ENCODE results near the gene COX8A. TPM values are rescaled to one million over a fixed set of nuclear protein-coding genes. Genes with fewer than 3 reads are reported as not detected.

Gene COX8A
- polyA plus RNA-seq, 1 experiment = 200 TPM

DNA sequence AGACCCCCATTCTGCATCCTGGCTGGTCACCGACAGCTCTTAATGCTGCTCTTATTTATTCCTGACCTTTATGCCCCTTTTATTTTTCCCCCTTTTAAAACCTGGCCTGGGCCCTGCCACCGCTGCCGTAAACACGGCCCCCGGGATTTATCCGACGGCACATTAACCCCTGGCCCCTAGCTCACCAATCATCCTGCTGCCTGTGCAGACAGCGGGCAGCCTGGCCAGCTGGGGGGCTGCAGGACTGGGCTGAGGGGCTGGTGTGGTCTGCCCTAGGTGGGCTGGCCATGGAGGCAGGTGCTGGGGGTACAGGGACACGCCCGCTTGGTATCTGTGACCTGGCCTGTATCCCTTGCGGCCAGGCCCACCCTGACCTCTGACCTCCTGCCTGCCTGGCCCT lies 39.9 kb downstream of the COX8A start:
- CTCF ChIA-PET = interaction anchor here (0.9 kb wide), 1 partner anchor 137 kb away, joined by 3 read pairs; no protein-coding TSS in a partner anchor

DNA sequence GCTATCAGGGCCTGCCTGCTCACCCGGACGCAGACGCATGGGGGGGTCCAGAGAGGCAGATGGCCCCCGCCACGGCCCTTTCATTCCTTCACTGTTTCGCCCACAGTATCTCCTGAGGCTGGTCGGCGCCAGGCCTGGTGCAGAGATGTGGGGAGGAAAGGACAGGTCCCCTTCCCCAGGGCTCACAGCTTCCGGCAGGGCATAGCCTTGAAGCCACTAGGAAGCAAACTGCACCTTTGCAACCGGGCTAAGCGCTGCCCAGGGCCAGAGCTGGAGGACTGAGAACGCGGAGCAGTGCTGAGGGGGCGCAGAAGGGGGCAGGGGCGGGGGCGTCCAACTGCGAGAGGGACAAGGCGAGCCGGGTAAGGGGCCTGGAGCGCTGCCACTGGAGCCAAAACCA lies 41.1 kb downstream of the COX8A start:
- TF ChIP-seq, protein P1, sequence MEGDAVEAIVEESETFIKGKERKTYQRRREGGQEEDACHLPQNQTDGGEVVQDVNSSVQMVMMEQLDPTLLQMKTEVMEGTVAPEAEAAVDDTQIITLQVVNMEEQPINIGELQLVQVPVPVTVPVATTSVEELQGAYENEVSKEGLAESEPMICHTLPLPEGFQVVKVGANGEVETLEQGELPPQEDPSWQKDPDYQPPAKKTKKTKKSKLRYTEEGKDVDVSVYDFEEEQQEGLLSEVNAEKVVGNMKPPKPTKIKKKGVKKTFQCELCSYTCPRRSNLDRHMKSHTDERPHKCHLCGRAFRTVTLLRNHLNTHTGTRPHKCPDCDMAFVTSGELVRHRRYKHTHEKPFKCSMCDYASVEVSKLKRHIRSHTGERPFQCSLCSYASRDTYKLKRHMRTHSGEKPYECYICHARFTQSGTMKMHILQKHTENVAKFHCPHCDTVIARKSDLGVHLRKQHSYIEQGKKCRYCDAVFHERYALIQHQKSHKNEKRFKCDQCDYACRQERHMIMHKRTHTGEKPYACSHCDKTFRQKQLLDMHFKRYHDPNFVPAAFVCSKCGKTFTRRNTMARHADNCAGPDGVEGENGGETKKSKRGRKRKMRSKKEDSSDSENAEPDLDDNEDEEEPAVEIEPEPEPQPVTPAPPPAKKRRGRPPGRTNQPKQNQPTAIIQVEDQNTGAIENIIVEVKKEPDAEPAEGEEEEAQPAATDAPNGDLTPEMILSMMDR (IDR thresholded peaks at IDR 0.05; ENCODE audit: low read depth, low read length) = no peak
- H3K9me3 ChIP-seq (ENCODE audit: control insufficient read depth, insufficient read depth, low read length) = peaks cover 8% of the 10 kb centered on the region
- H3K4me3 ChIP-seq (ENCODE audit: low read depth, low read length) = no peak overlapping the region
- H3K27ac ChIP-seq (ENCODE audit: low read depth, low read length) = no peak overlapping the region
- H3K27me3 ChIP-seq (ENCODE audit: control insufficient read depth, insufficient read depth, low read length) = peaks cover 9% of the 10 kb centered on the region
- POLR2A ChIA-PET = no interaction called here
- CTCF ChIA-PET = interaction anchor here (1.5 kb wide), 1 partner anchor 70 kb away, joined by 3 read pairs; no protein-coding TSS in a partner anchor
- DNase-seq (ENCODE audit: low read depth, low spot score) = no peak

More for the DNA sequence above, 39.9 kb downstream of the COX8A start:
- POLR2A ChIA-PET = no interaction called here
- Histone ChIP-seq H3K27ac (ENCODE audit: low read depth, low read length) (no peak overlapping the region), H3K9me3 (ENCODE audit: control insufficient read depth, insufficient read depth, low read length) (peaks cover 20% of the 10 kb centered on the region), H3K27me3 (ENCODE audit: control insufficient read depth, insufficient read depth, low read length) (peaks cover 2% of the 10 kb centered on the region), H3K4me3 (ENCODE audit: low read depth, low read length) (no peak overlapping the region)
- no peak for DNase-seq (ENCODE audit: low read depth, low spot score)
- TF ChIP-seq, protein P1 (IDR thresholded peaks at IDR 0.05; ENCODE audit: low read depth, low read length) = no peak

DNA sequence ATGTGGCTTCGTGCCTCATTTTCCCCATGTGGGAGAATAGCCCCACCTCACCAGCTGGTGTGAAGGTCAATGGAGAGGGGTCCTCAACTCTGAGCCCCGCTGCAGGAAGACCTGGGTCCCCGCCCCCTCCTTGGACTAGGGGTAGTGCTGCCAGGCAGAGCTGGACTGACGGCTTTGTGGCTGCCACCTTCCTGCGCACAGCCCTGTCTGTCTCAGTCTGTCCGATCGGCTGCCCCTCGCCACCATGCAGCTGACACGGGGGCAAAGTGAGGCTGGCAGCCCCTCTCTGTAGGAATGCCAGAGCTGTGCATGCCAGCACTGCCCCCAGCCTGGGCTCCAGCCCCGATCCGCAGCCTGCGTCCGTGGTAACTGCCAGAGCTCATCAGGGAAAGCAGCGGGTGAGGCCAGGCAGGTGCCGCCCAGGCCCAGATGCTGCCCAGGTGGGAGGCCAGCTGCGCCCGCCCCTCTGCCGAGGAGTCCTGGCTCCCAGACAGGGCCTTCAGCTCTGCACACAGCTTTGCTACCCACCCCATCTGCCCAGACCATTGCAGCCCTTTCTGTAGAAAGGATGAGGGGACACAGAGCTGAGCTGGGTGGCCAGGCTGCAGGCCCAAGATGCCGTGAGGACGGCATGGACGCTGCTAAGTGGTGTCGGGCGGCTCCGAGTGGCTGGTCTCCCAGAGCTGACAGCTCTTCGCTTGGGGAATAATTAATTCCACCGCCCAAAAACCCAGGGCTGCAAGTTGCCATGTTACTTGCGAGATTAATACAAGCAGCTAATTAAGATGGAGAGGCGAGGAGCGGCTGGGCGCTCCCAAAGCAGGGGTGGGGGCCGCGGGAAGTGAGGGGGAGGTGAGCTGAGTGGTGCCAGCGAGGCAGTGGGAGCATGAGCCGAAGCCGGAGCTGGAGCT lies 41.8 kb downstream of the COX8A start:
- TF ChIP-seq, protein P1 (IDR thresholded peaks at IDR 0.05; ENCODE audit: low read depth, low read length) = no peak
- Histone ChIP-seq H3K27me3 (ENCODE audit: control insufficient read depth, insufficient read depth, low read length) (peaks cover 15% of the 10 kb centered on the region), H3K9me3 (ENCODE audit: control insufficient read depth, insufficient read depth, low read length) (peaks cover 1% of the 10 kb centered on the region), H3K4me3 (ENCODE audit: low read depth, low read length) (no peak overlapping the region), H3K27ac (ENCODE audit: low read depth, low read length) (no peak overlapping the region)
- CTCF ChIA-PET = interaction anchor here (0.8 to 1.5 kb wide), 2 partner anchors 15 to 70 kb away, joined by 3 read pairs; no protein-coding TSS in a partner anchor
- no peak for DNase-seq (ENCODE audit: low read depth, low spot score)
- POLR2A ChIA-PET = interaction anchor here (0.7 to 1.4 kb wide), 2 partner anchors 16 to 52 kb away, joined by 3 to 4 read pairs; no protein-coding TSS in a partner anchor

DNA sequence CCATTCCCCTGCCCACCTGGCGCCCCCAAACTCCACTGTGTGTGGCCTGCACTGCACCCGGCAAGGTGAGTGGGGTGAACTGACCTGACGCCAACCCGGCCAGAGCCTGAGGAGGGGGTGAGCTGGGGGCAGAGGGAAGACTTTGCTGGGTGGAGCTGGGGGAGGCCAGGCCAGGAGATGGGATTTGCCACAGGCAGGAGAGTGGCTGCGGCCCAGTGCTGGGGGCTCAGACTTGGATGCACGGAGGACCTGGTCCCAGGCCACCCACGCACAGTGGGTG lies 43.5 kb downstream of the COX8A start:
- ChIA-PET POLR2A (interaction anchor here (0.6 kb wide), 1 partner anchor 165 kb away, joined by 3 read pairs; no protein-coding TSS in a partner anchor), CTCF (interaction anchor here (1.1 kb wide), 1 partner anchor 135 kb away, joined by 3 read pairs; no protein-coding TSS in a partner anchor)
- no peak for DNase-seq (ENCODE audit: low read depth, low spot score)
- Histone ChIP-seq H3K9me3 (ENCODE audit: control insufficient read depth, insufficient read depth, low read length) (no peaks in the 10 kb centered on the region; the same call in 1 of the 2 replicates), H3K27me3 (ENCODE audit: control insufficient read depth, insufficient read depth, low read length) (peaks cover 21% of the 10 kb centered on the region), H3K4me3 (ENCODE audit: low read depth, low read length) (no peak overlapping the region), H3K27ac (ENCODE audit: low read depth, low read length) (no peak overlapping the region)
- TF ChIP-seq, protein P1 (IDR thresholded peaks at IDR 0.05; ENCODE audit: low read depth, low read length) = no peak

DNA sequence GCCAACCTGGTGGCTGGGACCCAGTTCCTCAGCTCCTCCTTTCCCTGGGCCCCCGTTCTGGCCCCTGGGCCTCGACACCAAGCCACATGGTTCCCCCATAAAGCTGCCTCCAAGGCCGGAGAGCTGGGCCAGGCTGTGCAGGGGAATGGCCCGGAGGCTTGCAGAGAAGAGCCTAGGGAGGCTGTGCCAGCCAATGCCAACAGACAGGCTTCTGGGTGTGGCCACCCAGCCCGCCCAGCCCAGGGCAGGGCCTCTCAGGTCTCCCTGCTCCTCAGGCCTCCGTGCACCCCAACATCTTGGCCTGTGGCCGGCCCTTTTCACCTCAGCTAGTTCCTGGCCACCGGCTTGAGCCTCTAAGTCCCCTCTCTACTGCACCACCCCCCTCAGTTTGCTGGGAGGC lies 43.9 kb downstream of the COX8A start:
- Histone ChIP-seq H3K27me3 (ENCODE audit: control insufficient read depth, insufficient read depth, low read length) (peaks cover 21% of the 10 kb centered on the region), H3K27ac (ENCODE audit: low read depth, low read length) (no peak overlapping the region), H3K4me3 (ENCODE audit: low read depth, low read length) (no peak overlapping the region), H3K9me3 (ENCODE audit: control insufficient read depth, insufficient read depth, low read length) (no peaks in the 10 kb centered on the region; the same call in 1 of the 2 replicates)
- POLR2A ChIA-PET = no interaction called here
- CTCF ChIA-PET = interaction anchor here (1.1 kb wide), 1 partner anchor 134 kb away, joined by 3 read pairs; no protein-coding TSS in a partner anchor
- no peak for DNase-seq (ENCODE audit: low read depth, low spot score)
- TF ChIP-seq, protein P1 (IDR thresholded peaks at IDR 0.05; ENCODE audit: low read depth, low read length) = no peak

Measured in AG04450 (cell line).